A172 (cell line): ENCODE results near the gene CFAP299. TPM values are rescaled to one million over a fixed set of nuclear protein-coding genes. Genes with fewer than 3 reads are reported as not detected.
A peak's percentile ranks its signal among the peaks of the same experiment; 100 is the strongest.
"Not testable (repeated sequence)": the region's sequence is repeated elsewhere in the genome, so short reads cannot be mapped to it uniquely, and the experiment has no call there.

Source experiments
- DNase-seq: peaks from one replicate; pipeline ENCODE4 v3.0.0-alpha.2; 2015; ENCODE audit warnings: low spot score
- total RNA-seq: library from RNA; depleted of rRNA; stranded (reverse); fragments of >200 nt; shearing (Covaris generic); gene quantifications from 2 replicates; pipeline ENCODE4 v1.2.3, GENCODE V29; 2014

CFAP299 gene
- total RNA-seq, 1 experiment from 2014 or later, result 0.28 TPM

DNA sequence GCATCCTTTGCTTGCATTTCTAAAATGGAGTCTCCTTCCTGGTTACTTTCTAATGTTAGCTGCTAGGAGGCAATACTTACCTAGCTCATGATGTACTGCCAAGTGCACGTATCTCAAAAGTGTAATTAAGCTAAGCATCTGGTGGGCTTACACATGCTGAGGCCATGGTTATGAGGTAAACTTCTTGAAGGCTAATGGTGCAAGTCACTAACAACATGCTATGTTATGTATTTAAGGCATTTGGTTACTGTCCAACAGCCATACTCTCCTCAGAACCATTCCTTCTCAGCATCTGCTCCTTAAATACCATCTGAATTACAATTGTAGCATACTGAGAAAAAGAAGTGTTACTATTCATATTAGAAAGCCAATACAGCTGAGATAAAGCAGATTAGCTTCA is 376.4 kb downstream of the CFAP299 start:
- no peak for DNase-seq

DNA sequence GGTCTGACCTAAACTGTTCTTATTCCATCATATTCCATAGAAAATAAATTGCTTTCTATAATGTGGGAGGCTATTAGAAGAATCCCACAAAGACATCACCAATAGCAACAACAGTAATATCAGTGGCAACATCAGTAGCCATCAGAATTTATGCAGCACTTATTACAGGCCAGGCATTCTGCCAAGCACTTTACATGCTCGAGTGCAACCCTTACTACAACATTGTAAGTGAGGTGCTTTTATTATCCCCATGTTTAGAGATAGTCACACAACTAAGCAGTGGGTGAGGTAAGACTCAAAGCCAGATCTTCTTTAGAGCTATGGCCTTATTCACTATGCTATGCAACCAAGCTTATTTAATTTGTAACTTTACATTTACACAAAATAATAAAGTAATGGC is 377.9 kb downstream of the CFAP299 start:
- no peak for DNase-seq

DNA sequence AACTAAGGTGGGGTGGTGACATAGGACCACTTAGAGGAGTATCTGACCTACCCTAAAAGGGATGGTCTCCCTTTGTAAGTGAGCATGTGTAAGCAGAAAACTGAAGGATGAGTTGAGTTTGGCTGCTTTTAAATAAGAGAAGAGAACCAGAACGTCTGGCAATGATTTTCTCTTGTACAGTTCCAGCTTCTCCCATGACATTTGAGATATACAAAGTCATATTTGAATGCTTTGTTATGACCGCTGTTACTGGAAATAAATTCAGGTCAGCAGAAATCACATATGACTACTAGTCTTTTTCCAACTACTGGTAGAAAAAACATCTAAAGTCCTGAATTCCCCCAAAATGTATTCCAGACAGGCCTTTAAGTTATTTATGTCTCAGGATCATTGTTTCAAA is 381.7 kb downstream of the CFAP299 start:
- no peak for DNase-seq

DNA sequence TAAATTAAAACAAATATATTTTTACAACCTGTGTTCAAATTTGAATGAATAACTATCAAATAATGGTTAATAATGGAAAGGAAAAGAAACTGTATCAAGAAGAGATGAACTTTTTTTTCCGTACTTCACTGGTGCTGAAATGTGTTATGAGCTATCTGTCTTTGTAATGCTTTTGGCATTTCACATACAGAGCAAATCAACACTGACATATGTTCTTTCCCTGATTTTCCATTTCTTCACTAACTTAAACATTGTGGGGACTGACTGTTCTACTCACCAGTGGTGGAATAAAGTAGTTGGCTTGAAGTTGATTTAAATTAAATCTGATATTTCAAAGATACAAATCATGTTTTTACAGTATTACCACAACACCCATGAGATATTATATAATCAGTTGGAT is 390.9 kb downstream of the CFAP299 start:
- no peak for DNase-seq

DNA sequence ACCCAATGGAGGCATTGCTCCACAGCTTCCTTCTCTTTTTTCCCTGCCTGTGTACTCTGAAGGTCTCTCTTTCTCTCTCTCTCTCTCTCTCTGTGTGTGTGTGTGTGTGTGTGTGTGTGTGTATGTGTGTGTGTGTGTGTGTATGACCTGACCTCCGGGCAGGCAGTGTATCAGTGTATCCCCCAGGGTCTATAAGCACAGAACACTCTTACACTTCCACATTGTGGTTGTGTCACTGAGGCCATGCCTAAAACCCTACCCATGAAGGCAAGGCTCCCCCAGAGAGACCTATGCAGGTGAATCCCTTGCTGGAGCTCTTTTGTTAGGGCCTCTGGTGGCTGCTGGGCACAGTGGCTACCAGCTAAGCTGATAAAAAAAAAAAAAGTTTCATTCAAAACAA is 394.6 kb downstream of the CFAP299 start:
- DNase-seq, result no peak

DNA sequence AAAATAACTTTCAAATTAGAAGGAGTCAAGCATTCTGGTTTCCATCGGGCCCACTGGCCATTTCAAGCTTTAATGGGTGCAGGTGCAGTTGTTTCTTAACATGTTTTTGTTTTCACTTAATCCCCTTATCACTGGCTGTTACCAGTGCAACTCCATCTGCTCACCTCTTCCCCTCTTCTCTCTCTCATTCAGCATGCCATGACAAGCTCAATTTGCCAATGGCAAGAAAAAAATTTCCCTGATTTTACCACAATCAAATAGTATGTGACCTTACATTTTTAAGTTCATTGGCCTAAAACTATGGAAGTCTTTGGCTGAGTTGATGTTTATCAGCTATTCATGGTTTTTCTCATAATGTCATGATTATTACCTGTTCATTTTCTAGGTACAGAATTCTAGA is 395.9 kb downstream of the CFAP299 start:
- DNase-seq, result no peak

DNA sequence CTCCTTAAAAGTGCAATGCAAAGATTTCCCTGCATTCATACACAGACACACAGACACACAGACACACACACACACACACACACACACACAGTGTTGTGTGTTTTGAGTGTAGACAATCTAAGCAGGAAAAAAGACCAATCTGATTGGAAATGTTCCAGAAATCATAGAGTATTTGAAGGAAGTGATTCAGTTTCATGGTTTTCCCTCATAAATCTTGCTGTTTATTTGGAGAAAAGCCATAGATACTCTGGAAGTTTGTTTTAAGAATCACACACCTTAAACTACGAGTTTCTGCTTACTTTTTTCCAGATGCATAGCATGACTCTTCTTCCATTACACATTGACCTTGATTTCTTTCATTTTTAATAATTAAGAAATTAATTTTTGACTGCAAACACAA is 396.5 kb downstream of the CFAP299 start:
- DNase-seq, result peak; percentile 49

DNA sequence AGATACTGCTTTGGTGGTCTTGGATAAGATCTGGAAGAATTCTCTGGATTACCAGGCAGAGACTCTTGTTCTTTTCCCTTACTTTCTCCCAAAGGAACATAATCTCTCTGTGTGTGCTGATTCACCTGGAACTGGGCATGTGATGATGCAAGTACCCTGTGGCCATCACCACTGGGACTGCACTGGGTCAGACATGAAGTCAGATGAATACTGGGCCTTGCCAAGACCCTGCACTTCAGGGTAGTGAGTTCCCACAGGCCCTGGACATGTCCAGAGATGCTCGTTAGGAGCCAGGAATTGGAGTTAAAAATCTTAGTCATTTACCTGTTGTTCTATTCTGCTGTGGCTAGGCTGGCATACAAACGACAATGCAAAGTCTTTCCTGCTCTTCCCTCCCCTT is 404.8 kb downstream of the CFAP299 start:
- DNase-seq, result no peak

DNA sequence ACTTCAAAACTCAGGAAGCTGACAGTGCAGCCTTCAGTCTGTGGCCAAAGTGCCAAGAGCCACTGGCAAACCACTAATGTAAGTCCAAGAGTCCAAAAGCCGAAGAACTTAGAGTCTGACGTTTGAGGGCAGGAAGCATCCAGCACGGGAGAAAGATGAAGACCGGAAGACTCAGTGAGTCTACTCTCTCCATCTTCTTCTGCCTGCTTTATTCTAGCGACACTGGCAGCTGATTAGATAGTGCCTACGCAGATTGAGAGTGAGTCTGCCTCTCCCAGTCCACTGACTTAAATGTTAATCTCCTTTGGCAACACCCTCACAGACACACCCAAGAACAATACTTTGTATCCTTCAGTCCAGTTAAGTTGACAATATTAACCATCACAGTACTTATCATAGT is 414.0 kb downstream of the CFAP299 start:
- not testable (repeated sequence) for DNase-seq

DNA sequence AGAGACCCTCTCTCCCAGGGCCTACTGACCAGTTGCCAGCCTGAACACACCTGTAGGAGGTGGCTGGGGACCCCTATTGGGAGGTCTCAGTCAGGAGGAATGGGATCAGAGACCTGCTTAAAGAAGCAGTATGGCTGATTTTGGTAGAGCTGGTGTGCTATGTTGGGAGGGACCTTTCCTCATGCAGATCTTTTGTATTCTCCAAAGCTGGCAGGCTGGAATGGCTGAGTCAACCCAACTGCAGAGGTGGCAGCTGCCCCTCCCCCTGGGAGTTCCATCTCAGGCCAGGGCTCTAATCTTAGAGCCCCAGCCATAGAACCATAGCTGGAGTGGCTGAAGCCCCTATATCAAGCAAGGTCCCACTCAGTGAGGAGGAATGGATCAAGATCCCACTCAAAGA is 415.7 kb downstream of the CFAP299 start:
- DNase-seq, result no peak

DNA sequence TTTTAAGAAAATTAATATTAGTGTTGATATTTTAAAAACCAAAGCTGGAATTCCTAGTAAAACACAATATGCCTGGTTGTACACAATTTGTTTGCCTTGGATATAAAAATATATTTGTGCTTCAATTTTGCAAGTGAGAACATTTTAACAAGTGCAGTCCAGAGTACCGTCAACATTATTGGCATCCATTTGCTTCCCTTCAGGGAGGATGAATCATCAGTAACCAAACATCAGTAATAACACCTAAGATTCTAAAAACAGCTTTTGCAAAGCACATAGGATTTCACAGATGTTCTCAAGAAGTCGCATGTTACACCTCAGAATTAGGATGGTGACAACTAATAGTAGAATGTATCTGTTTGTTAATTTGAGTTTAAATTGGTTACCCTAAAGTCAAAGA is 432.4 kb downstream of the CFAP299 start:
- DNase-seq, result peak; percentile 8

DNA sequence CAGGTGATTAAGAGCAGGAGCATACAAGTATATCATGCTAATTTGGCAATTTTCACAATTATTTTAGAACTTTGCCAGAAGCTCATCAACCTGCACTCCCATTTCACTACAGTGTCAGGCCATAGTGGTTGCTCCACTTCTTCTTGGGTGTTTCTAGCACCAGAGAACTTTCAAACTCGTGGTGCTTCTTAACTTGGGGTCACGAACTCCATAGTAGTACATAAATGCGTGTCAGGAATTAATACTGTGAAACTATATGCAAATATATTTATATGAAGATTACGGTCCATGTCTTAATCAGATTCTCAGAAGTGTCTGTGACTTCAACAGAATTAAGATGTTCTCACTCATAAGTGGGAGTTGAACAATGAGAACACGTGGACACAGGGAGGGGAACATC is 440.6 kb downstream of the CFAP299 start:
- DNase-seq, result no peak

DNA sequence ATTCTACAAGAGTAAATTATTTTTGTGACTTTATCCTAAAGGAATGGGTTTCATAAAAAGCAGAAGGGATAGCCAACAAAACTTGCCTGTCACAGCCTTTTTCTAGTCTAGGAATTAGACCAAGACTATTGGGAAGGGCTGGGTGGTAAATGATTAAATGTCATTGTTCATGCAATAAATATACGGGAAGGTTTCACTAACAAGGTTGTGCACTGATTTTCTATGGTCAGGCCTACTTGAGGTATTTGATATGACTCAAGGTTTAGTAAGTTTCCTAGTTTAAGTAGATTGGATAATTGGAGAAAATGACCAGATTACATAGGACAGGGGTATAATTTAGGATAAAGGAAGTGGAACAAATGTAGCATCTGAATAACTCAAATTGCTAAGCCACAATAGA is 445.9 kb downstream of the CFAP299 start:
- no peak for DNase-seq

DNA sequence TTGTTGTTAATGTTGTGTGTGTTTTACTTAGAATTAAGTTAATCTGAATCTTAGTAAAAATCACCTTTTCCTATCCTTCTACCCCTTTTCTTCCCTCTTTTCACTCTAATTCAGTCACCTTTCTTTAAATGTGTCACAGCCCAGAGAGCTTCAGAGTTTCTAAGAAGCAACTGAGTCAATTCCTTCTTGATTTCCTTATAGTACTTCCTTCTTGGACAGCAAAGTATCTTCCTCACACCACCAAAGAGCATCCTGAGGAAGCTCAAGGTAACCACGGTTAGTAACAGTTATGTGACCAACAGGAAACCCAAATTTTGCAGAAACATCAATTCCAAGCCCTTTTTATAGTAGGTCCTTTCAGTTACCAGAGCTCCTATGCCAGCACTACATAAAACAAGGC is 451.8 kb downstream of the CFAP299 start:
- no peak for DNase-seq

DNA sequence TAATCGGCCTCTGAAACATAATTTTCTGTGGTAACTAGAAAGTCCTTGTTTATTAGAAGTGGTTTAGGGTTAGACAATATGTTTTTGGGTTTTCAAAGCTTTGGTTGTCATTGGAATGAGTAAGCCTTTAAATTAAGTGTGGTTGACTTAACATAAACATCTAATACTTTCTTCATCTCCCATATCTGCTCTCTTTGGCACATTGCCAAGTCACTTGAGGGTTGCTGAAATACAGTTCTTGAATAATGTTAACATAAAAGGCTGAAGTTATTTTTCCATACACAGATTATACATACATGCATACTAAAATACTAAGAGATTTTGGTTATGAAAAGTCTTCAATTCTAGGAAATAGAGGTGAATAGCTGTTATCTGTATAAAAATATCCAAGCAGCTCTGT is 453.3 kb downstream of the CFAP299 start:
- no peak for DNase-seq

DNA sequence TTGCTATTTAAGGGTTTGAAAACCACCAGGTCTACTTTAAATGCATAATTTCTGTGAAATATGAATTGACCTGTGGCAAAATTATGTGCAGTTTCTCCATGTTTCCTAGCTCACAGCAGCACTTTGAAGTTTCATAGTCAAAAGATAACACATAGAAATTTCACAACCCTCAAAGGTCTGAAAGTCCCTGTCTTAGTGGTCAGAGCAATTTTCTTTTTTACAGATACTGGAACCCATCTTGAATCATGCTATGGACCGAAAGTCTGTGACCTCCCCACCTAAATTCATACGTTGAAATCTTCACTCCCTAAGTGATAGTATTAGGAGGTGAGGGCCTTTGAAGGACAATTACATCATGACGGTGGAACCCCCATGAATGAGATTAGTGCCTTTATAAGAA is 454.6 kb downstream of the CFAP299 start:
- no peak for DNase-seq

DNA sequence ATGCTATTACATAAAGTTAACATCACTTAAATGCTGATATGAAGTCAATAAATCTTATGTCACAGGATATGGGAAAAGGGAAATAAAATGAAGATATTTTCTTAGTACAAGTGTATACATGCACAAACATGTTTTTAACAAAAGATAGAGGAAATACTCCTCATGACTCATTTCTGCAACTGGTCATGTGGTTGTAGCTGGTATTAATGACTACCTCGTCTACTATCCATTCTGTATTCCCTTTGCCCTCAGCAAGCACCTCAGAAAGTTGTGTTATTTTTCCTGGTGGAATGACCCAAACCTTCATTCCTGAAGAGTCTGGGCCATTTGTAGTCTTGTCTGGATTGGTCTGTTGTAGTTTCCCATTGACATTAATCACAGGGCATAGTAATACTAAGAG is 458.1 kb downstream of the CFAP299 start:
- DNase-seq, result not testable (repeated sequence)

DNA sequence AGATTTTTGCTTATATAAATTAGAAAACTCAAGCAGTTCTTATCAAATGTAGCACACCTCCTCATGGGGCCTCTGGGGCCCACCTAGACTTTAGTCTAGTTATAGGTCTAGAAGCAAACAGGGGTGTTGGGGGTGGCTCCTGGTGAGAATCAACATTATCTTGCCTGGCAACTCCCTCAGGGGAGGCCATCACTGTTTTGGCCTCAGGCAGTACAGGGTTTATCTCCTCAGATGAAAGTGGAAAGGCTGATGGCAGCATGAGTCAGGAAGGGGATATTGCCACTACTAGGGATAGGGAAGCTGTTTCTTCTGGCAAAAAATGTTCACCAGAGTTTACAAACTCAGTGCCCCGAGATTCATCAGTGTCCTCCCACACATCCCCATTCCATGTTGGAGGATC is 462.6 kb downstream of the CFAP299 start:
- DNase-seq, result no peak

DNA sequence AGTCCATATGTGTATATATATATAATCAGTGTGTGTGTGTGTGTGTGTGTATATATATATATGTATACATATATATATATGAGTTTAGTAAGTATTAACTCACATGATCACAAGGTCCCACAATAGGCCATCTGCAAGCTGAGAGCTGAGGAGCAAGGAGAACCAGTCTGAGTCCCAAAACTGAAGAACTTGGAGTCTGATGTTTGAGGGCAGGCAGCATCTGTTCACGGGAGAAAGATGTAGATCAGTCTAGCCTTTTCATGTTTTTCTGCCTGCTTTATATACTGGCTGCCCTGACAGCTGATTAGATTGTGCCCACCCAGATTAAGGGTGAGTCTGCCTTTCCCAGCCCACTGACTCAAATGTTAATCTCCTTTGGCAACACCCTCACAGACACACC is 465.2 kb downstream of the CFAP299 start:
- DNase-seq, result not testable (repeated sequence)

DNA sequence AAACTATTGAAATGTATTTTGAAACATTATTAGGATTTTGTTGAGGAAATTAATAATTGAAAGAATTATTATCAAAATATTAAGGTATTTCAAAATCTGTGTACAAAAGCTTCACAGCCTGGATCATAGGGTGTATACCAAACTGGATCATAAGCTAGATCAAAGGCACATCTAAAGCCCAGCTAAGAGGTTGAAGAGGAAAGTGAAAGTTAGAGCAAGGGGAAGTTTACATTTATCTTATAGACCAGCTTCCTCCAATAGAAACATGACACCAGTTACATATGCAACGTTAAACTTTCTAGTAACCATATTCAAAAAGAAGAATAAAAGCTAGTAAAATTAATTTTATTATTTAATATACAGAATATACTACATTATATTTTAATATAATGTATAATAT is 467.8 kb downstream of the CFAP299 start:
- DNase-seq, result no peak

DNA sequence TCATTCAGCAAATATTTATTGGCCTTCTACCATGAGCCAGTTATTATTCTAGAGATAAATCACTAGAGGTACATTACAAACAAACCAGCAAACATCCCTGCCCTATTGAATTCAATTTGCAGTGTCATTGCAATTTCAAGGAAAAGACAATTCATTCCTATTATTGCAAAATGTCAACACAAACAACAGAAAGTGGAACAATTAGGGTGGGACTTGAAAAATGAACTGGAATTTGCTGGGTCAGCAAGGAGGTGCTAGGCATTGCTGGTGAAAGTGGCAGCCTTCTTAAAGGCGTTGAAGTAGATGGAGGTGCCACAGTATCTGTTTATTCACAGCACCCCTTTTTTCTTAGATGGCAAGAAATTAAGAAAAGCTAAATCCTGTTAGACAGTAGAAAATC is 470.9 kb downstream of the CFAP299 start:
- no peak for DNase-seq

DNA sequence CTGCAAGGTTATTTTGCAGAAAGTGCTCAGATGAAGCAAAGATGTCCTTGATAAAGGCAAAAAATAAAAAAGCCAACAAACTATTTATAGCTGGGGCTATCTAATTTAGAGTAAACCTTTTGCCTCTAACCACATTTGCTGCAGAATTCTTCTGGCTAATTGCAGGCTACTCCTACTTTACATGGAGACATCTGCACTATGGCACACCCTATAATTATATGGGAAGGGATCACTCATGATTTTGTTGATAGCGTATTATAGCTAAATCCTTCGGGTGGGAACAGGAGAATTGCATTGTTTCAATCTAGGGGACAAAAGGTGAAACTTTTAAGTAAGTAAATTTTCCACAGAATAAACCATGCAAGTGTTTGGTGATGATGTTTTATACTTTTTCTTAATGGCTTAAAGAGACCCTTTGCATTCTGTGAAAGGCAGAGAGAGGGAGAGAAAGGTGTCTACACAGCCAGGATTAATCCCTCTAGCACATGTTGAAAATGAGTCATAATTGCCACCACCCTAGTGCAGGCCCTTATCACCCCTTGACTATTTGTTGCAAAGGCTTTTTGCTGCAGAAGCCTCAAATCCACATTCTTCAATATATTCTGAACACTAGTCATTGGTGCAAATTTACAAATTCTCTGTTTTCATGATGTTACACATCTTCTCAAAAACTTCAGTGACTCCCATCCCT is 473.7 kb downstream of the CFAP299 start:
- DNase-seq, result no peak

DNA sequence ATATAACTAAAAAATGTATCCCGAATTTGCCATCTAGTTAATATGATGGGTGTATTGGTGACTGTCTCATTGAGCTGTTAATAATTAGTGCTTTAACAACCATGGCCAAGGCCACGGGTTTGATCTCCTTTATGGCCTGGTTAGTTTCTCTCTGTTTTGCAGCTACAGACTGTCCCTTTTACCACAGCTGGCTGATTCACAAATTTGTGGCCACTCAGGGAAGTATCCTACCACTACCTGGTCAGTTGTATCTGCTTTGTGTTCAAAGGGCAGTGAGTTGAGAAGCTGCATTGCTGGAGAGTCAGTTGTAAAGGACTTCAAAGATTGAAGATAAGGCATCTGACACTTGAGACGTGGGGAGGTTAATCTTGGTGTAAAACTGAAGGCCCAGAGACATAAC is 475.9 kb downstream of the CFAP299 start:
- DNase-seq, result no peak

DNA sequence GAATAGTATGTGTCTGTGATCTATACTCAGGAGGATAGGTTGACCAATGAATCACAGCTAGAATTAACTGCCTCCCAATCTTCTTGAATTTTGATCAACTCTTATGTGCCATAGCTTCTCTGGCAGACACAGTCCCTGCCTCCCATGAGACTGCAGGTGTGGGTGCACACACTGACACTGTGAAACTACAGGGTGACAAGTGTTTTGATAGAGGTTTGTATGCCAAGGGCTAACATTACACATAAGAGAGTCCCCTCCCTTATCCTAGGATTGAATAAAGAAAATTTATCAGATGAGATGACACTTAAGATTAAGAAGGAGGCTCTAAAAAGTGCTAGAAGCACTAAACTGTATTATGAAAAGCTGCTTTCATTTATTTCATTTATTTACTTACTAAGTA is 476.6 kb downstream of the CFAP299 start:
- DNase-seq, result no peak
